ENCODE measurements around the gene RTP2. TPM values are rescaled to one million over a fixed set of nuclear protein-coding genes. Genes with fewer than 3 reads are reported as not detected.

The RTP2 gene
- total and polyA plus RNA-seq, 2 donors (not counting 3 experiments of a cell fraction or from before 2014, with no cell fraction given): not detected

DNA sequence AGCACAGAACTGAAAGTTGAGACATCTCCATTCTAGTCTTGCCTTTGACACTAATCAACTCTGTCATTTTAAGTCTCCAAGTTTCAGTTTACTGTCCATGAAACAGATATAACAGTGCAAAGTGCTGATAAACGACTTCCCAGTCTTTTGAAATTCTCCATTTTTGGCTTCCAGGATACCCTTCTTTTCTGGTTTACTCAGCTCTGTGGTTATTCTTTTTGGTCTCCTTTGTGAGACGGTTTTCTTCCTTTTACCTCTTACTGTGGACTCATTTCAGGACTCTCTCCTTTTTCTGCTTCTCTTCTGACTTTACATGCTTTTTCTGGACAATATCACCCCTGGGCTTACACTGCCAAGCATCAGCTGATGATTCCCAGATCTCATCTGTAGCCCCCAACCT is 51.1 kb downstream of the RTP2 start:
- FAIRE-seq (no peak), DNase-seq (ENCODE audit: low read depth, low spot score) (no peak)
- no peaks in the 10 kb centered on the region for H4K20me1 ChIP-seq (replicated peaks; ENCODE audit: control insufficient read depth, extremely low read depth, insufficient read depth, low read length)
- no peaks in the 10 kb centered on the region for H3K36me3 ChIP-seq (ENCODE audit: control insufficient read depth in 2 of 2, extremely low read depth in 1 of 2, insufficient read depth in 2 of 2, low read length in 2 of 2)
- intact Hi-C loops (cut with micrococcal nuclease): no loop called here
- no peaks in the 10 kb centered on the region for H3K9me1 ChIP-seq (replicated peaks; ENCODE audit: control insufficient read depth, extremely low read depth, insufficient read depth, low read length)
- no peak overlapping the region for H3K4me3 ChIP-seq (replicated peaks in 1 of 3; ENCODE audit: insufficient read depth in 1 of 3, low read depth in 1 of 3, low read length in 3 of 3)
- H3K27me3 ChIP-seq (ENCODE audit: control insufficient read depth in 2 of 2, insufficient read depth in 2 of 2, low read length in 2 of 2): no peaks in the 10 kb centered on the region
- no TSS peak for BruUV-seq (replicated peaks)
- no peak overlapping the region for H3K4me2 ChIP-seq (ENCODE audit: insufficient read depth, low read length)
- no peaks in the 10 kb centered on the region for H3K9me3 ChIP-seq (replicated peaks; ENCODE audit: control insufficient read depth, insufficient read depth, low read length)
- POLR2A ChIA-PET: no interaction called here
- H3K4me1 ChIP-seq (ENCODE audit: control insufficient read depth, extremely low read depth, insufficient read depth, low read length): no peaks in the 10 kb centered on the region
- H3K27ac ChIP-seq (ENCODE audit: insufficient read depth, low read depth, low read length): no peak overlapping the region
- TF ChIP-seq EZH2 (IDR thresholded peaks at IDR 0.05; ENCODE audit: borderline replicate concordance, low read depth, low read length, severe bottlenecking) (no peak), MYC (IDR thresholded peaks at IDR 0.05; ENCODE audit: low read depth, low read length) (no peak), POLR2A (IDR thresholded peaks at IDR 0.05; ENCODE audit: low read depth, low read length) (no peak), POLR2AphosphoS5 (IDR thresholded peaks at IDR 0.05; ENCODE audit: insufficient read depth, low read depth, low read length) (no peak), FOS (IDR thresholded peaks at IDR 0.05; ENCODE audit: borderline replicate concordance, insufficient read depth, low read length) (no peak), GATA2 (IDR thresholded peaks at IDR 0.05; ENCODE audit: insufficient read depth, insufficient read length, low read depth, low read length) (no peak), JUN (IDR thresholded peaks at IDR 0.05; ENCODE audit: borderline replicate concordance, insufficient read depth, insufficient read length, low read depth) (no peak)
- TF ChIP-seq, protein P1, sequence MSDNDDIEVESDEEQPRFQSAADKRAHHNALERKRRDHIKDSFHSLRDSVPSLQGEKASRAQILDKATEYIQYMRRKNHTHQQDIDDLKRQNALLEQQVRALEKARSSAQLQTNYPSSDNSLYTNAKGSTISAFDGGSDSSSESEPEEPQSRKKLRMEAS (IDR thresholded peaks at IDR 0.05; ENCODE audit: insufficient read depth, insufficient read length): no peak
- TF ChIP-seq, protein P2, sequence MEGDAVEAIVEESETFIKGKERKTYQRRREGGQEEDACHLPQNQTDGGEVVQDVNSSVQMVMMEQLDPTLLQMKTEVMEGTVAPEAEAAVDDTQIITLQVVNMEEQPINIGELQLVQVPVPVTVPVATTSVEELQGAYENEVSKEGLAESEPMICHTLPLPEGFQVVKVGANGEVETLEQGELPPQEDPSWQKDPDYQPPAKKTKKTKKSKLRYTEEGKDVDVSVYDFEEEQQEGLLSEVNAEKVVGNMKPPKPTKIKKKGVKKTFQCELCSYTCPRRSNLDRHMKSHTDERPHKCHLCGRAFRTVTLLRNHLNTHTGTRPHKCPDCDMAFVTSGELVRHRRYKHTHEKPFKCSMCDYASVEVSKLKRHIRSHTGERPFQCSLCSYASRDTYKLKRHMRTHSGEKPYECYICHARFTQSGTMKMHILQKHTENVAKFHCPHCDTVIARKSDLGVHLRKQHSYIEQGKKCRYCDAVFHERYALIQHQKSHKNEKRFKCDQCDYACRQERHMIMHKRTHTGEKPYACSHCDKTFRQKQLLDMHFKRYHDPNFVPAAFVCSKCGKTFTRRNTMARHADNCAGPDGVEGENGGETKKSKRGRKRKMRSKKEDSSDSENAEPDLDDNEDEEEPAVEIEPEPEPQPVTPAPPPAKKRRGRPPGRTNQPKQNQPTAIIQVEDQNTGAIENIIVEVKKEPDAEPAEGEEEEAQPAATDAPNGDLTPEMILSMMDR (IDR thresholded peaks at IDR 0.05; ENCODE audit: extremely low read depth in 1 of 2, insufficient read depth in 1 of 2, low read depth in 1 of 2, low read length in 2 of 2): no peak
- dilution Hi-C loops (cut with MboI; ENCODE audit: extremely low pct_ligation_motif_present, low sequenced_read_pairs): no loop called here
- no peak overlapping the region for H2AFZ ChIP-seq (ENCODE audit: low read depth, low read length)
- CTCF ChIA-PET: interaction anchor here (1.2 to 1.6 kb wide), 2 partner anchors 28 to 431 kb away, joined by 3 to 8 read pairs; no protein-coding TSS in a partner anchor
- no peaks in the 10 kb centered on the region for H3K79me2 ChIP-seq (ENCODE audit: control insufficient read depth, insufficient read depth, low read length)
- H3K9ac ChIP-seq (replicated peaks; ENCODE audit: extremely low read depth, insufficient read depth, low read length): no peak overlapping the region

Other genes with a start within 250 kb of the RTP2 start
- not detected in 2 replicates for gene SST, start 32.2 kb downstream of the RTP2 start, total RNA-seq
- gene SST, start 32.2 kb downstream of the RTP2 start, polyA plus RNA-seq: not detected in 2 replicates
- 9.6 and 12.1 TPM in 2 replicates for gene BCL6, start 42.9 kb upstream of the RTP2 start, total RNA-seq
- gene BCL6, start 42.9 kb upstream of the RTP2 start, polyA plus RNA-seq: 3.8 and 6.9 TPM in 2 replicates